Spleen (tissue), 7 donors: ENCODE measurements around the gene NFIB.

Source experiments
- CTCF ChIP-seq, 11 experiments: fragments of 200-600 bp in 7 of 11; fragments of 450-650 bp in 4 of 11; sonication (generic) in 4 of 11; IDR thresholded peaks in 8 of 11; conservative IDR thresholded peaks in 3 of 11; 1 replicate in 7 of 11; 2 replicates in 4 of 11; pipeline versions ENCODE4 v1.4.0 to v1.8.0; 2016 to 2021; ENCODE audit warnings: antibody characterized with exemption in 11 of 11, inconsistent platforms in 4 of 11, mild to moderate bottlenecking in 1 of 11
- POLR2A ChIP-seq, 3 donors: fragments of 450-650 bp; IDR thresholded peaks; one replicate each; pipeline ENCODE4 v1.5.1; 2017; ENCODE audit warnings: antibody characterized with exemption in 3 of 3, mild to moderate bottlenecking in 1 of 3
- POLR2AphosphoS5 ChIP-seq, 3 donors: sonication (generic); formaldehyde crosslinking; IDR thresholded peaks; one replicate each; pipeline ENCODE4 v1.5.1; 2017; ENCODE audit warnings: antibody characterized with exemption in 3 of 3
- donor health status: DM: no; HTN: no; CAD: no; lungs with moderate emphysema.
- donor health status: DM: no; HTN: no; CAD: no.
- donor health status: DM: no; HTN: no; CAD: no.

GRCh38 chr9:14061936-14062585 lies 251.9 kb downstream of the NFIB start:
- TF ChIP-seq CTCF (IDR thresholded peaks at IDR 0.05 in 8 of 11, conservative IDR thresholded peaks at IDR 0.05 in 3 of 11) (no peak), POLR2AphosphoS5 (IDR thresholded peaks at IDR 0.05) (no peak), POLR2A (IDR thresholded peaks at IDR 0.05) (no peak)
